HepG2 (cell line): Measurements from ENCODE around the gene ABHD4. TPM values are rescaled to one million over a fixed set of nuclear protein-coding genes. Genes with fewer than 3 reads are reported as not detected.

Experiments used
- ATF7 ChIP-seq, 2 experiments: fragments of 450-650 bp in 1 of 2; sonication (generic) in 1 of 2; formaldehyde crosslinking in 1 of 2; IDR thresholded peaks; 2 replicates each; pipeline versions ENCODE4 v1.4.0 to v1.6.1; 2016 to 2020; ENCODE audit warnings: antibody characterized with exemption in 1 of 2, mild to moderate bottlenecking in 1 of 2, missing genetic modification reagents in 1 of 2
- KLF16 ChIP-seq, 2 experiments: sonication (generic) in 1 of 2; formaldehyde crosslinking in 1 of 2; IDR thresholded peaks; 2 replicates each; pipeline versions ENCODE4 v1.6.1 to v1.8.0; 2016 to 2023; ENCODE audit warnings: missing genetic modification reagents in 2 of 2, missing compliant biosample characterization in 1 of 2
- MBD4 ChIP-seq: IDR thresholded peaks from 2 replicates; pipeline ENCODE4 v1.6.1; 2012; ENCODE audit warnings: low read length, inconsistent platforms, borderline replicate concordance
- MED13 ChIP-seq: sonication (generic); formaldehyde crosslinking; IDR thresholded peaks from 2 replicates; pipeline ENCODE4 v1.5.0; 2020; ENCODE audit warnings: missing genetic modification reagents
- NONO ChIP-seq, 2 experiments: fragments of 450-650 bp in 1 of 2; sonication (generic) in 1 of 2; formaldehyde crosslinking in 1 of 2; IDR thresholded peaks in 1 of 2; conservative IDR thresholded peaks in 1 of 2; 2 replicates each; pipeline versions ENCODE4 v1.6.1 to v1.8.0; 2017 to 2022; ENCODE audit warnings: mild to moderate bottlenecking in 1 of 2, missing genetic modification reagents in 1 of 2, moderate library complexity in 1 of 2
- RFX5 ChIP-seq: IDR thresholded peaks from 2 replicates; pipeline ENCODE4 v1.6.1; 2011; ENCODE audit warnings: low read depth, low read length, improper control_type of control experiment
- SOX6 ChIP-seq, 2 experiments: fragments of 450-650 bp in 1 of 2; sonication (generic) in 1 of 2; formaldehyde crosslinking in 1 of 2; IDR thresholded peaks; 2 replicates each; pipeline versions ENCODE4 v1.4.0 to v1.6.1; 2017 to 2020; ENCODE audit warnings: antibody characterized with exemption in 1 of 2, mild to moderate bottlenecking in 1 of 2, missing genetic modification reagents in 1 of 2
- ZNF30 ChIP-seq: sonication (generic); formaldehyde crosslinking; IDR thresholded peaks from 2 replicates; pipeline ENCODE4 v1.5.0; 2020; ENCODE audit warnings: mild to moderate bottlenecking, missing genetic modification reagents
- ZNF460 ChIP-seq: sonication (generic); formaldehyde crosslinking; IDR thresholded peaks from 2 replicates; pipeline ENCODE4 v1.5.1; 2020; ENCODE audit warnings: missing genetic modification reagents, mild to moderate bottlenecking, borderline replicate concordance
- ZNF543 ChIP-seq: sonication (generic); formaldehyde crosslinking; IDR thresholded peaks from 2 replicates; pipeline ENCODE4 v1.4.0; 2020; ENCODE audit warnings: mild to moderate bottlenecking, missing genetic modification reagents
- ZNF777 ChIP-seq: sonication (generic); formaldehyde crosslinking; IDR thresholded peaks from 2 replicates; pipeline ENCODE4 v1.4.0; 2020; ENCODE audit warnings: missing genetic modification reagents
- ZSCAN25 ChIP-seq: sonication (generic); formaldehyde crosslinking; IDR thresholded peaks from 2 replicates; pipeline ENCODE4 v1.8.0; 2022; ENCODE audit warnings: mild to moderate bottlenecking, missing genetic modification reagents
- polyA plus RNA-seq, 8 experiments: library from polyadenylated mRNA; depleted of rRNA in 3 of 8; stranded (reverse) in 7 of 8; unstranded in 1 of 8; fragments of >200 nt; fragmentation: Illumina TruSeq in 4 of 8; extraction: Trizol in 4 of 8; gene quantifications; 2 replicates each; pipeline versions ENCODE4 v1.2.1 to v1.2.3, GENCODE V29; 2011 to 2016; ENCODE audit warnings: low read depth in 4 of 8, missing spikeins in 1 of 8, mixed read lengths in 1 of 8; ENCODE audit not compliant: insufficient read depth in 1 of 8
- total RNA-seq, 5 experiments: library from RNA; depleted of rRNA; stranded (reverse); fragments of >200 nt; fragmentation: Illumina TruSeq; extraction: Trizol; gene quantifications; 2 replicates each; pipeline ENCODE4 v1.2.3, GENCODE V29; 2016; ENCODE audit warnings: low read depth in 1 of 5
- TF ChIP-seq, protein P1 (sequence below): IDR thresholded peaks from 2 replicates; pipeline ENCODE4 v1.6.1; 2016; ENCODE audit warnings: control low read depth
- TF ChIP-seq, protein P2 (sequence below): sonication (generic); formaldehyde crosslinking; IDR thresholded peaks from 2 replicates; pipeline ENCODE4 v1.5.0; 2020; ENCODE audit warnings: mild to moderate bottlenecking, missing genetic modification reagents, borderline replicate concordance
- TF ChIP-seq, protein P3 (sequence below), 2 experiments: fragments of 450-650 bp in 1 of 2; sonication (generic) in 1 of 2; formaldehyde crosslinking in 1 of 2; IDR thresholded peaks; 2 replicates each; pipeline versions ENCODE4 v1.6.1 to v1.8.0; 2016 to 2022; ENCODE audit warnings: antibody characterized with exemption in 1 of 2, mild to moderate bottlenecking in 1 of 2, missing genetic modification reagents in 1 of 2
- TF ChIP-seq, protein P4 (sequence below): sonication (generic); formaldehyde crosslinking; conservative IDR thresholded peaks from 2 replicates; pipeline ENCODE4 v1.8.0; 2022; ENCODE audit warnings: low read depth, missing genetic modification reagents

Gene ABHD4
- total and polyA plus RNA-seq, 2 of the 13 experiments (the other 11 are each of a cell fraction or from before 2014, with no cell fraction given) = 16.1 to 47.5 TPM

DNA sequence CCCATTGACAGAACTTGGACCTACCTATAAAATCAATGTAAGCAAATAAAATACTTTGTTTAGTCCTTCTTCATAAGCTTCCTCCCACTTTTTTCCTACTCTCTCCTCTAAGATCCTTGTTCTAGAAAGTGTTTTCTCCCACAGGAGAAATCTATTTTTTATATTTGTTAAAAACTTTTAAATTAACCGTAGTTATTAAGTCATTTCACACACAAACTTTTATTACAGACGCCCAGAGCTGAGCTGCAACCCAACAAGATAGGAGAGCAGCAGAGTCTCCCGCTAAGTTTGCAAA is 36.8 kb upstream of the ABHD4 start (continued):
- TF ChIP-seq, protein P1, sequence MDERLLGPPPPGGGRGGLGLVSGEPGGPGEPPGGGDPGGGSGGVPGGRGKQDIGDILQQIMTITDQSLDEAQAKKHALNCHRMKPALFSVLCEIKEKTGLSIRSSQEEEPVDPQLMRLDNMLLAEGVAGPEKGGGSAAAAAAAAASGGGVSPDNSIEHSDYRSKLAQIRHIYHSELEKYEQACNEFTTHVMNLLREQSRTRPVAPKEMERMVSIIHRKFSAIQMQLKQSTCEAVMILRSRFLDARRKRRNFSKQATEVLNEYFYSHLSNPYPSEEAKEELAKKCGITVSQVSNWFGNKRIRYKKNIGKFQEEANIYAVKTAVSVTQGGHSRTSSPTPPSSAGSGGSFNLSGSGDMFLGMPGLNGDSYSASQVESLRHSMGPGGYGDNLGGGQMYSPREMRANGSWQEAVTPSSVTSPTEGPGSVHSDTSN (CRISPR knock-in tag) = peak; percentile 19; the same call in 1 of the 2 replicates
- TF ChIP-seq MED13 (CRISPR knock-in tag) (no peak), SOX6 (IDR thresholded peaks at IDR 0.05) (no peak), SOX6 (CRISPR knock-in tag; IDR thresholded peaks at IDR 0.05) (peak; percentile 45), ZNF30 (no peak), ZNF460 (CRISPR knock-in tag) (no peak), ATF7 (IDR thresholded peaks at IDR 0.05) (no peak), ATF7 (CRISPR knock-in tag; IDR thresholded peaks at IDR 0.05) (no peak), ZSCAN25 (no peak), MBD4 (0 out of 2 replicates have a peak, but pooled peaks have one; percentile 4), RFX5 (no peak), KLF16 (CRISPR knock-in tag; IDR thresholded peaks at IDR 0.05) (no peak), ZNF777 (CRISPR knock-in tag) (no peak), NONO (IDR thresholded peaks at IDR 0.05) (no peak), NONO (CRISPR knock-in tag; conservative IDR thresholded peaks at IDR 0.05) (no peak), ZNF543 (CRISPR knock-in tag) (no peak)
- TF ChIP-seq, protein P2, sequence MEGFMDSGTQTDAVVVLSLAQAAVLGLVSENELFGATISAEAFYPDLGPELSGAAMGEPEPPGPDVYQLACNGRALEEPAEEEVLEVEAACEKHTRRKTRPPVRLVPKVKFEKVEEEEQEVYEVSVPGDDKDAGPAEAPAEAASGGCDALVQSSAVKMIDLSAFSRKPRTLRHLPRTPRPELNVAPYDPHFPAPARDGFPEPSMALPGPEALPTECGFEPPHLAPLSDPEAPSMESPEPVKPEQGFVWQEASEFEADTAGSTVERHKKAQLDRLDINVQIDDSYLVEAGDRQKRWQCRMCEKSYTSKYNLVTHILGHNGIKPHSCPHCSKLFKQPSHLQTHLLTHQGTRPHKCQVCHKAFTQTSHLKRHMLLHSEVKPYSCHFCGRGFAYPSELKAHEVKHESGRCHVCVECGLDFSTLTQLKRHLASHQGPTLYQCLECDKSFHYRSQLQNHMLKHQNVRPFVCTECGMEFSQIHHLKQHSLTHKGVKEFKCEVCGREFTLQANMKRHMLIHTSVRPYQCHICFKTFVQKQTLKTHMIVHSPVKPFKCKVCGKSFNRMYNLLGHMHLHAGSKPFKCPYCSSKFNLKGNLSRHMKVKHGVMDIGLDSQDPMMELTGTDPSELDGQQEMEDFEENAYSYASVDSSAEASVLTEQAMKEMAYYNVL = no peak
- TF ChIP-seq, protein P3, sequence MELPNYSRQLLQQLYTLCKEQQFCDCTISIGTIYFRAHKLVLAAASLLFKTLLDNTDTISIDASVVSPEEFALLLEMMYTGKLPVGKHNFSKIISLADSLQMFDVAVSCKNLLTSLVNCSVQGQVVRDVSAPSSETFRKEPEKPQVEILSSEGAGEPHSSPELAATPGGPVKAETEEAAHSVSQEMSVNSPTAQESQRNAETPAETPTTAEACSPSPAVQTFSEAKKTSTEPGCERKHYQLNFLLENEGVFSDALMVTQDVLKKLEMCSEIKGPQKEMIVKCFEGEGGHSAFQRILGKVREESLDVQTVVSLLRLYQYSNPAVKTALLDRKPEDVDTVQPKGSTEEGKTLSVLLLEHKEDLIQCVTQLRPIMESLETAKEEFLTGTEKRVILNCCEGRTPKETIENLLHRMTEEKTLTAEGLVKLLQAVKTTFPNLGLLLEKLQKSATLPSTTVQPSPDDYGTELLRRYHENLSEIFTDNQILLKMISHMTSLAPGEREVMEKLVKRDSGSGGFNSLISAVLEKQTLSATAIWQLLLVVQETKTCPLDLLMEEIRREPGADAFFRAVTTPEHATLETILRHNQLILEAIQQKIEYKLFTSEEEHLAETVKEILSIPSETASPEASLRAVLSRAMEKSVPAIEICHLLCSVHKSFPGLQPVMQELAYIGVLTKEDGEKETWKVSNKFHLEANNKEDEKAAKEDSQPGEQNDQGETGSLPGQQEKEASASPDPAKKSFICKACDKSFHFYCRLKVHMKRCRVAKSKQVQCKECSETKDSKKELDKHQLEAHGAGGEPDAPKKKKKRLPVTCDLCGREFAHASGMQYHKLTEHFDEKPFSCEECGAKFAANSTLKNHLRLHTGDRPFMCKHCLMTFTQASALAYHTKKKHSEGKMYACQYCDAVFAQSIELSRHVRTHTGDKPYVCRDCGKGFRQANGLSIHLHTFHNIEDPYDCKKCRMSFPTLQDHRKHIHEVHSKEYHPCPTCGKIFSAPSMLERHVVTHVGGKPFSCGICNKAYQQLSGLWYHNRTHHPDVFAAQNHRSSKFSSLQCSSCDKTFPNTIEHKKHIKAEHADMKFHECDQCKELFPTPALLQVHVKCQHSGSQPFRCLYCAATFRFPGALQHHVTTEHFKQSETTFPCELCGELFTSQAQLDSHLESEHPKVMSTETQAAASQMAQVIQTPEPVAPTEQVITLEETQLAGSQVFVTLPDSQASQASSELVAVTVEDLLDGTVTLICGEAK (IDR thresholded peaks at IDR 0.05) = no peak
- TF ChIP-seq, protein P3 (CRISPR knock-in tag; IDR thresholded peaks at IDR 0.05) = no peak
- TF ChIP-seq, protein P4, sequence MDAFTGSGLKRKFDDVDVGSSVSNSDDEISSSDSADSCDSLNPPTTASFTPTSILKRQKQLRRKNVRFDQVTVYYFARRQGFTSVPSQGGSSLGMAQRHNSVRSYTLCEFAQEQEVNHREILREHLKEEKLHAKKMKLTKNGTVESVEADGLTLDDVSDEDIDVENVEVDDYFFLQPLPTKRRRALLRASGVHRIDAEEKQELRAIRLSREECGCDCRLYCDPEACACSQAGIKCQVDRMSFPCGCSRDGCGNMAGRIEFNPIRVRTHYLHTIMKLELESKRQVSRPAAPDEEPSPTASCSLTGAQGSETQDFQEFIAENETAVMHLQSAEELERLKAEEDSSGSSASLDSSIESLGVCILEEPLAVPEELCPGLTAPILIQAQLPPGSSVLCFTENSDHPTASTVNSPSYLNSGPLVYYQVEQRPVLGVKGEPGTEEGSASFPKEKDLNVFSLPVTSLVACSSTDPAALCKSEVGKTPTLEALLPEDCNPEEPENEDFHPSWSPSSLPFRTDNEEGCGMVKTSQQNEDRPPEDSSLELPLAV (CRISPR knock-in tag) = no peak
